ENCODE results near the gene SLC27A5.

DNA sequence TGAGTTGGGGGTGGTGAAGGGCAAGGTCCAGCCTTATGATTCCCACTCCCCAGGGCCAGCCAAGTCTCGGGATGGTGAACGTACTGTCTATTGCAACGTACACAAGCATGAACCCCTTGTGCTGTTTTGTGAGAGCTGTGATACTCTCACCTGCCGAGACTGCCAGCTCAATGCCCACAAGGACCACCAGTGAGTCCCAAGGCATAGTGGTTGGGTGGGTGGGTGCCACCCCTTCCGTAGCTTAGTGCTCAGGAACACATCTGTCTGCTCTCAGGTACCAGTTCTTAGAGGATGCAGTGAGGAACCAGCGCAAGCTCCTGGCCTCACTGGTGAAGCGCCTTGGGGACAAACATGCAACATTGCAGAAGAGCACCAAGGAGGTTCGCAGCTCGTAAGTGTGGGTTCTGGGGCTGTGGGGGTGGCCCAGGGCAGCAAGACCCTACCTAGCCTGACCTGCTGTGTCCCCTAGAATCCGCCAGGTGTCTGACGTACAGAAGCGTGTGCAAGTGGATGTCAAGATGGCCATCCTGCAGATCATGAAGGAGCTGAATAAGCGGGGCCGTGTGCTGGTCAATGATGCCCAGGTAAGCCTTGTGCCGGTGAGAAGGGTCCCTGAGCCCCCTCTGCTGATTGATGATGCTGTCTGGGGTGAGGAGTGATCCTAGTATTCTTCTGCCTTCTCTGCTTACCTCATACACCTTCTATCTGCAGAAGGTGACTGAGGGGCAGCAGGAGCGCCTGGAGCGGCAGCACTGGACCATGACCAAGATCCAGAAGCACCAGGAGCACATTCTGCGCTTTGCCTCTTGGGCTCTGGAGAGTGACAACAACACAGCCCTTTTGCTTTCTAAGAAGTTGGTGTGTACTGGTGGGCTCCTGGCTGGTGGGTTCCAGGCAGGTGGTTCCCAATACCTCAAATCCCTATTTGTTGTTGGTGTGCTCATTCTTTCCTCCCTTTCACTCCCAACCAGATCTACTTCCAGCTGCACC is 35.8 kb upstream of the SLC27A5 start:
- TF ChIP-seq EZH2 (IDR thresholded peaks at IDR 0.05; ENCODE audit: low read depth, unreplicated experiment) (no peak), JUNB (IDR thresholded peaks at IDR 0.05; ENCODE audit: unreplicated experiment) (no peak), EZH2phosphoT487 (IDR thresholded peaks at IDR 0.05; ENCODE audit: unreplicated experiment) (no peak), POLR2AphosphoS5 (IDR thresholded peaks at IDR 0.05; ENCODE audit: low read depth) (no peak), CREB1 (CRISPR knock-in tag; IDR thresholded peaks at IDR 0.05; ENCODE audit: low read depth) (no peak), STAT1 (IDR thresholded peaks at IDR 0.05; ENCODE audit: unreplicated experiment) (no peak), ZNF114 (CRISPR knock-in tag; IDR thresholded peaks at IDR 0.05) (no peak)
- TF ChIP-seq, protein P1, sequence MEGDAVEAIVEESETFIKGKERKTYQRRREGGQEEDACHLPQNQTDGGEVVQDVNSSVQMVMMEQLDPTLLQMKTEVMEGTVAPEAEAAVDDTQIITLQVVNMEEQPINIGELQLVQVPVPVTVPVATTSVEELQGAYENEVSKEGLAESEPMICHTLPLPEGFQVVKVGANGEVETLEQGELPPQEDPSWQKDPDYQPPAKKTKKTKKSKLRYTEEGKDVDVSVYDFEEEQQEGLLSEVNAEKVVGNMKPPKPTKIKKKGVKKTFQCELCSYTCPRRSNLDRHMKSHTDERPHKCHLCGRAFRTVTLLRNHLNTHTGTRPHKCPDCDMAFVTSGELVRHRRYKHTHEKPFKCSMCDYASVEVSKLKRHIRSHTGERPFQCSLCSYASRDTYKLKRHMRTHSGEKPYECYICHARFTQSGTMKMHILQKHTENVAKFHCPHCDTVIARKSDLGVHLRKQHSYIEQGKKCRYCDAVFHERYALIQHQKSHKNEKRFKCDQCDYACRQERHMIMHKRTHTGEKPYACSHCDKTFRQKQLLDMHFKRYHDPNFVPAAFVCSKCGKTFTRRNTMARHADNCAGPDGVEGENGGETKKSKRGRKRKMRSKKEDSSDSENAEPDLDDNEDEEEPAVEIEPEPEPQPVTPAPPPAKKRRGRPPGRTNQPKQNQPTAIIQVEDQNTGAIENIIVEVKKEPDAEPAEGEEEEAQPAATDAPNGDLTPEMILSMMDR (conservative IDR thresholded peaks at IDR 0.05; ENCODE audit: low read depth in 2 of 2) = no peak
- TF ChIP-seq, protein P2, sequence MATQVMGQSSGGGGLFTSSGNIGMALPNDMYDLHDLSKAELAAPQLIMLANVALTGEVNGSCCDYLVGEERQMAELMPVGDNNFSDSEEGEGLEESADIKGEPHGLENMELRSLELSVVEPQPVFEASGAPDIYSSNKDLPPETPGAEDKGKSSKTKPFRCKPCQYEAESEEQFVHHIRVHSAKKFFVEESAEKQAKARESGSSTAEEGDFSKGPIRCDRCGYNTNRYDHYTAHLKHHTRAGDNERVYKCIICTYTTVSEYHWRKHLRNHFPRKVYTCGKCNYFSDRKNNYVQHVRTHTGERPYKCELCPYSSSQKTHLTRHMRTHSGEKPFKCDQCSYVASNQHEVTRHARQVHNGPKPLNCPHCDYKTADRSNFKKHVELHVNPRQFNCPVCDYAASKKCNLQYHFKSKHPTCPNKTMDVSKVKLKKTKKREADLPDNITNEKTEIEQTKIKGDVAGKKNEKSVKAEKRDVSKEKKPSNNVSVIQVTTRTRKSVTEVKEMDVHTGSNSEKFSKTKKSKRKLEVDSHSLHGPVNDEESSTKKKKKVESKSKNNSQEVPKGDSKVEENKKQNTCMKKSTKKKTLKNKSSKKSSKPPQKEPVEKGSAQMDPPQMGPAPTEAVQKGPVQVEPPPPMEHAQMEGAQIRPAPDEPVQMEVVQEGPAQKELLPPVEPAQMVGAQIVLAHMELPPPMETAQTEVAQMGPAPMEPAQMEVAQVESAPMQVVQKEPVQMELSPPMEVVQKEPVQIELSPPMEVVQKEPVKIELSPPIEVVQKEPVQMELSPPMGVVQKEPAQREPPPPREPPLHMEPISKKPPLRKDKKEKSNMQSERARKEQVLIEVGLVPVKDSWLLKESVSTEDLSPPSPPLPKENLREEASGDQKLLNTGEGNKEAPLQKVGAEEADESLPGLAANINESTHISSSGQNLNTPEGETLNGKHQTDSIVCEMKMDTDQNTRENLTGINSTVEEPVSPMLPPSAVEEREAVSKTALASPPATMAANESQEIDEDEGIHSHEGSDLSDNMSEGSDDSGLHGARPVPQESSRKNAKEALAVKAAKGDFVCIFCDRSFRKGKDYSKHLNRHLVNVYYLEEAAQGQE (IDR thresholded peaks at IDR 0.05; ENCODE audit: unreplicated experiment) = no peak
- TF ChIP-seq, protein P3, sequence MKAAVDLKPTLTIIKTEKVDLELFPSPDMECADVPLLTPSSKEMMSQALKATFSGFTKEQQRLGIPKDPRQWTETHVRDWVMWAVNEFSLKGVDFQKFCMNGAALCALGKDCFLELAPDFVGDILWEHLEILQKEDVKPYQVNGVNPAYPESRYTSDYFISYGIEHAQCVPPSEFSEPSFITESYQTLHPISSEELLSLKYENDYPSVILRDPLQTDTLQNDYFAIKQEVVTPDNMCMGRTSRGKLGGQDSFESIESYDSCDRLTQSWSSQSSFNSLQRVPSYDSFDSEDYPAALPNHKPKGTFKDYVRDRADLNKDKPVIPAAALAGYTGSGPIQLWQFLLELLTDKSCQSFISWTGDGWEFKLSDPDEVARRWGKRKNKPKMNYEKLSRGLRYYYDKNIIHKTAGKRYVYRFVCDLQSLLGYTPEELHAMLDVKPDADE (IDR thresholded peaks at IDR 0.05) = no peak

Measured in GM23338 (cell line).